ENCODE measurements around the gene ADGRE2. TPM values are rescaled to one million over a fixed set of nuclear protein-coding genes. Genes with fewer than 3 reads are reported as not detected.

The ADGRE2 gene
- total RNA-seq, 1 experiment from 2014 or later = 1.2 TPM

- H3K23me2 ChIP-seq (ENCODE audit: insufficient read length, low read depth, low read length, poor library complexity, severe bottlenecking) = no peaks in the 10 kb centered on the region
- H3T11ph ChIP-seq (ENCODE audit: low read length) = no peak overlapping the region
- no peak overlapping the region for H3K27ac ChIP-seq (ENCODE audit: insufficient read length, low read depth, low read length)
- H2AFZ ChIP-seq (ENCODE audit: low read length) = no peak overlapping the region
- H3K27me3 ChIP-seq (ENCODE audit: insufficient read depth, low read length) = no peaks in the 10 kb centered on the region
- H4K91ac ChIP-seq (ENCODE audit: insufficient read length, low read depth, low read length) = no peak overlapping the region
- no peaks in the 10 kb centered on the region for H3K79me2 ChIP-seq (ENCODE audit: insufficient read depth, low read length)
- no peak overlapping the region for H3K14ac ChIP-seq (ENCODE audit: insufficient read depth, low read length)
- H2BK20ac ChIP-seq (ENCODE audit: low read depth, low read length, poor library complexity, severe bottlenecking) = no peak overlapping the region
- Mint-ChIP-seq H3K4me3 (no peak overlapping the region), H3K9me3 (peaks cover 48 to 97% of the 10 kb centered on the region in 2 experiments), H3K36me3 (ENCODE audit: insufficient read depth in 1 of 3, low read depth in 3 of 3) (peaks cover 0 to 21% (median 0%) of the 10 kb centered on the region in 3 experiments; a peak in 2 of 7 replicates), H3K27ac (no peak overlapping the region), H3K4me1 (no peaks in the 10 kb centered on the region), H3K27me3 (ENCODE audit: low read depth) (no peaks in the 10 kb centered on the region; the same call in 1 of the 2 replicates)
- TF ChIP-seq CTCF (conservative IDR thresholded peaks at IDR 0.05) = no peak
- no peaks in the 10 kb centered on the region for H3K4me1 ChIP-seq (ENCODE audit: insufficient read depth, low read length)
- WGBS (ENCODE audit: extremely low coverage, insufficient read length, low lambda C conversion rate) = no CpG with 5 or more reads among the region's 6 CpGs
- H2BK15ac ChIP-seq (ENCODE audit: low read depth, low read length) = no peak overlapping the region
- no peaks in the 10 kb centered on the region for H3K9me3 ChIP-seq (ENCODE audit: control insufficient read depth, low read depth, low read length)
- no peak overlapping the region for H3K9ac ChIP-seq (ENCODE audit: extremely low read depth, insufficient read length, low read length)
- H3K79me1 ChIP-seq (ENCODE audit: insufficient read depth, low read depth, low read length, poor library complexity, severe bottlenecking) = no peaks in the 10 kb centered on the region
- no peak overlapping the region for H3K4ac ChIP-seq (ENCODE audit: low read depth, low read length)
- H3K56ac ChIP-seq (ENCODE audit: insufficient read length, low read depth, low read length) = no peak overlapping the region
- no peak overlapping the region for H4K8ac ChIP-seq (replicated peaks; ENCODE audit: insufficient read length, low read depth, low read length)
- no peak overlapping the region for H4K5ac ChIP-seq (ENCODE audit: insufficient read length, low read depth, low read length)
- no peak overlapping the region for H2AK5ac ChIP-seq (ENCODE audit: insufficient read length, low read length)
- no peak overlapping the region for H3K4me2 ChIP-seq (ENCODE audit: insufficient read depth, insufficient read length, low read length)
- H4K20me1 ChIP-seq (ENCODE audit: control insufficient read depth, insufficient read depth, insufficient read length) = no peaks in the 10 kb centered on the region
- no peak overlapping the region for H2BK120ac ChIP-seq (ENCODE audit: low read depth, low read length, poor library complexity, severe bottlenecking)
- no peak for DNase-seq
- no peak overlapping the region for H3K18ac ChIP-seq (ENCODE audit: insufficient read length, low read depth, low read length)
- no peak overlapping the region for H2BK5ac ChIP-seq (ENCODE audit: insufficient read length, low read length)
- no peak overlapping the region for H2BK12ac ChIP-seq (ENCODE audit: insufficient read length, low read depth, low read length)
- H3K23ac ChIP-seq (ENCODE audit: insufficient read length, low read depth, low read length) = no peak overlapping the region
These were observed 43.6 kb upstream of the ADGRE2 start for GRCh38 chr19:14821937-14822336.
